Inflammatory macrophage treated with lipopolysaccharide for 4 hours (primary cell): Measurements from ENCODE around the gene BCL2.

Source experiments
- DNase-seq: peaks from one replicate; pipeline ENCODE4 v3.0.0-alpha.2; 2020

The BCL2 gene

GRCh38 chr18:63257453-63257852, 62.1 kb downstream of the BCL2 start:
- DNase-seq = no peak

GRCh38 chr18:63255435-63255834, 64.1 kb downstream of the BCL2 start:
- peak; percentile 54 for DNase-seq

GRCh38 chr18:63254716-63255399, 64.7 kb downstream of the BCL2 start:
- no peak for DNase-seq

- peak; percentile 87 for DNase-seq
Observed at GRCh38 chr18:63253428-63254372, 65.9 kb downstream of the BCL2 start.

GRCh38 chr18:63253014-63253413, 66.6 kb downstream of the BCL2 start:
- no peak for DNase-seq

GRCh38 chr18:63249771-63250170, 69.8 kb downstream of the BCL2 start:
- DNase-seq = peak; percentile 24

GRCh38 chr18:63247926-63248325, 71.6 kb downstream of the BCL2 start:
- no peak for DNase-seq

GRCh38 chr18:63247506-63247905, 72.1 kb downstream of the BCL2 start:
- DNase-seq = no peak

GRCh38 chr18:63245600-63245999, 74.0 kb downstream of the BCL2 start:
- peak; percentile 52 for DNase-seq

GRCh38 chr18:63244607-63245006, 75.0 kb downstream of the BCL2 start:
- DNase-seq = no peak

GRCh38 chr18:63241760-63242159, 77.8 kb downstream of the BCL2 start:
- no peak for DNase-seq

GRCh38 chr18:63241317-63241712, 78.3 kb downstream of the BCL2 start:
- no peak for DNase-seq

GRCh38 chr18:63240531-63241316, 78.8 kb downstream of the BCL2 start:
- peak; percentile 26 for DNase-seq

GRCh38 chr18:63238693-63239075, 80.9 kb downstream of the BCL2 start:
- DNase-seq = no peak

- peak; percentile 89 for DNase-seq
Observed at GRCh38 chr18:63237881-63238692, 81.5 kb downstream of the BCL2 start.

GRCh38 chr18:63236921-63237846, 82.4 kb downstream of the BCL2 start:
- peak; percentile 65 for DNase-seq

GRCh38 chr18:63236406-63236805, 83.2 kb downstream of the BCL2 start:
- DNase-seq = peak; percentile 99

- peak; percentile 88 for DNase-seq
Observed at GRCh38 chr18:63235920-63236319, 83.6 kb downstream of the BCL2 start.

GRCh38 chr18:63234841-63235240, 84.7 kb downstream of the BCL2 start:
- DNase-seq = peak; percentile 92

- DNase-seq = no peak
Observed at GRCh38 chr18:63234432-63234831, 85.1 kb downstream of the BCL2 start.

GRCh38 chr18:63233334-63233733, 86.2 kb downstream of the BCL2 start:
- DNase-seq = no peak
